Testis (tissue), 2 donors: ENCODE data around the gene PPP1R1A.

Experiments used
- CTCF ChIP-seq, 3 experiments: fragments of 450-650 bp in 2 of 3; fragments of 200-600 bp in 1 of 3; sonication (generic) in 1 of 3; IDR thresholded peaks; one replicate each; pipeline ENCODE4 v1.5.1; 2016 to 2019; ENCODE audit warnings: antibody characterized with exemption in 3 of 3, mild to moderate bottlenecking in 2 of 3, moderate library complexity in 1 of 3
- POLR2A ChIP-seq: fragments of 450-650 bp; IDR thresholded peaks from one replicate; pipeline ENCODE4 v1.6.1; 2017; ENCODE audit warnings: antibody characterized with exemption, mild to moderate bottlenecking, moderate library complexity

GRCh38 chr12:54622463-54623183 lies 34.2 kb upstream of the PPP1R1A start:
- TF ChIP-seq CTCF (IDR thresholded peaks at IDR 0.05) (no peak), POLR2A (no peak)
